K562 (cell line): ENCODE data around the gene BCL3. TPM values are rescaled to one million over a fixed set of nuclear protein-coding genes. Genes with fewer than 3 reads are reported as not detected.
A peak's percentile ranks its signal among the peaks of the same experiment; 100 is the strongest.

ENCODE experiments used
- BRF2 ChIP-seq: IDR thresholded peaks from 3 replicates; pipeline ENCODE4 v1.6.1; 2011; ENCODE audit warnings: borderline replicate concordance, mild to moderate bottlenecking; ENCODE audit not compliant: insufficient read length, insufficient read depth
- CXXC5 ChIP-seq: fragments of 250-450 bp; sonication (Bioruptor Pico); IDR thresholded peaks from 2 replicates; pipeline ENCODE4 v1.8.0; 2022; ENCODE audit warnings: inconsistent platforms, mild to moderate bottlenecking, moderate library complexity
- E2F4 ChIP-seq: sonication (generic); formaldehyde crosslinking; IDR thresholded peaks from 2 replicates; pipeline ENCODE4 v1.8.0; 2022; ENCODE audit warnings: mild to moderate bottlenecking, low read depth, missing genetic modification reagents
- EWSR1 ChIP-seq: fragments of 450-650 bp; IDR thresholded peaks from 2 replicates; pipeline ENCODE4 v1.6.1; 2018; ENCODE audit warnings: borderline replicate concordance, mild to moderate bottlenecking, low read depth, moderate library complexity; ENCODE audit not compliant: partially characterized antibody
- HMG20A ChIP-seq: fragments of 450-650 bp; formaldehyde crosslinking; conservative IDR thresholded peaks from 2 replicates; pipeline ENCODE4 v1.4.0; 2020; ENCODE audit warnings: mild to moderate bottlenecking, mixed read lengths
- KDM4B ChIP-seq, 2 experiments: fragments of 450-650 bp in 1 of 2; sonication (generic) in 1 of 2; IDR thresholded peaks; 2 replicates each; pipeline ENCODE4 v1.6.1; 2016 to 2017; ENCODE audit warnings: borderline replicate concordance in 2 of 2, antibody characterized with exemption in 1 of 2, low read depth in 1 of 2, mild to moderate bottlenecking in 1 of 2
- KLF1 ChIP-seq: fragments of 450-650 bp; IDR thresholded peaks from 2 replicates; pipeline ENCODE4 v1.6.1; 2016; ENCODE audit warnings: missing genetic modification characterization, missing compliant biosample characterization
- MCM7 ChIP-seq, 2 experiments: fragments of 450-650 bp; IDR thresholded peaks; 2 replicates each; pipeline ENCODE4 v1.6.1; 2016 to 2018
- MLLT1 ChIP-seq, 2 experiments: fragments of 450-650 bp; IDR thresholded peaks; 2 replicates each; pipeline ENCODE4 v1.6.1; 2016
- NFE2 ChIP-seq: IDR thresholded peaks from 2 replicates; pipeline ENCODE4 v1.6.1; 2014; ENCODE audit warnings: antibody characterized with exemption, low read depth
- RHOXF2B ChIP-seq: fragments of 250-450 bp; sonication (Bioruptor Pico); conservative IDR thresholded peaks from 2 replicates; pipeline ENCODE4 v1.5.1; 2021
- SMARCA4 ChIP-seq: fragments of 450-650 bp; IDR thresholded peaks from 2 replicates; pipeline ENCODE4 v1.6.1; 2016
- SMARCA5 ChIP-seq: fragments of 450-650 bp; IDR thresholded peaks from 2 replicates; pipeline ENCODE4 v1.6.1; 2016
- SMARCC2 ChIP-seq: fragments of 450-650 bp; IDR thresholded peaks from 2 replicates; pipeline ENCODE4 v1.6.1; 2017; ENCODE audit warnings: antibody characterized with exemption, moderate library complexity, mild to moderate bottlenecking, low read depth
- SP2 ChIP-seq: IDR thresholded peaks from 2 replicates; pipeline ENCODE4 v1.6.1; 2011; ENCODE audit warnings: mild to moderate bottlenecking, low read depth, low read length, moderate library complexity; ENCODE audit not compliant: poor library complexity, severe bottlenecking; ENCODE audit errors: extremely low read depth
- TAF1 ChIP-seq: IDR thresholded peaks from 2 replicates; pipeline ENCODE4 v1.6.1; 2011; ENCODE audit warnings: mild to moderate bottlenecking, low read length, moderate library complexity; ENCODE audit not compliant: insufficient read depth, control insufficient read depth, severe bottlenecking; ENCODE audit errors: extremely low read depth
- XRCC4 ChIP-seq: IDR thresholded peaks from one replicate; pipeline ENCODE4 v1.6.1; 2011; ENCODE audit not compliant: insufficient read depth, insufficient read length; ENCODE audit errors: extremely low read depth
- ZBTB43 ChIP-seq: sonication (generic); formaldehyde crosslinking; IDR thresholded peaks from 2 replicates; pipeline ENCODE4 v1.8.0; 2023; ENCODE audit warnings: mild to moderate bottlenecking, missing genetic modification reagents
- ZNF253 ChIP-seq: fragments of 250-450 bp; sonication (Bioruptor Pico); conservative IDR thresholded peaks from 2 replicates; pipeline ENCODE4 v1.6.1; 2021; ENCODE audit warnings: mild to moderate bottlenecking
- ZNF324 ChIP-seq: fragments of 250-450 bp; sonication (Bioruptor Pico); IDR thresholded peaks from 2 replicates; pipeline ENCODE4 v1.4.0; 2020; ENCODE audit warnings: mild to moderate bottlenecking
- ZNF518B ChIP-seq: fragments of 250-450 bp; sonication (Bioruptor Pico); IDR thresholded peaks from 2 replicates; pipeline ENCODE4 v1.5.0; 2021; ENCODE audit warnings: mild to moderate bottlenecking, moderate library complexity
- polyA plus RNA-seq, 8 experiments: library from polyadenylated mRNA; depleted of rRNA in 4 of 8; stranded (reverse) in 5 of 8; unstranded in 3 of 8; fragments of >200 nt; fragmentation: Nextera tagmentation in 2 of 8; fragmentation: Illumina TruSeq in 1 of 8; extraction: Ambion mirVana in 2 of 8; extraction: Trizol in 1 of 8; gene quantifications; 2 replicates each; pipeline versions ENCODE4 v1.2.1 to v1.2.3, GENCODE V29; 2011 to 2014; ENCODE audit warnings: inconsistent platforms in 1 of 8, missing spikeins in 1 of 8
- total RNA-seq, 7 experiments: library from RNA; depleted of rRNA in 6 of 7; stranded (reverse); fragments of >200 nt in 6 of 7; fragmentation: Illumina TruSeq in 2 of 7; extraction: Trizol in 2 of 7; gene quantifications; 2 replicates each; pipeline versions ENCODE4 v1.2.1 to v1.2.3, GENCODE V29; 2011 to 2021; ENCODE audit warnings: low replicate concordance in 1 of 7

BCL3 gene
- total and polyA plus RNA-seq, 9 of the 15 experiments (the other 6 are each of a cell fraction or from before 2014, with no cell fraction given) = 0.03 to 2.4 (median 0.50) TPM; not detected in 1

GRCh38 chr19:44741841-44742329 is 6.6 kb upstream of the BCL3 start (continued):
- TF ChIP-seq ZNF518B (CRISPR knock-in tag) (no peak), HMG20A (no peak), ZNF253 (CRISPR knock-in tag) (no peak), SMARCA4 (peak; percentile 87), CXXC5 (CRISPR knock-in tag) (peak; percentile 75), XRCC4 (no peak), TAF1 (peak; percentile 18), SMARCA5 (no peak), MCM7 (IDR thresholded peaks at IDR 0.05) (no peak), KLF1 (tag) (no peak), SP2 (no peak), ZBTB43 (CRISPR knock-in tag) (no peak), EWSR1 (no peak), BRF2 (no peak), ZNF324 (CRISPR knock-in tag) (no peak), RHOXF2B (CRISPR knock-in tag) (no peak), KDM4B (IDR thresholded peaks at IDR 0.05; ENCODE audit: borderline replicate concordance in 2 of 2, low read depth in 1 of 2) (peak in 1 of 2 experiments; percentile 48; a peak in 1 of 4 replicates), E2F4 (CRISPR knock-in tag) (no peak), NFE2 (peak; percentile 92), SMARCC2 (peak; percentile 61; the same call in 1 of the 2 replicates), MLLT1 (IDR thresholded peaks at IDR 0.05) (no peak)
